Umbilical cord (tissue), 2 donors: ENCODE results near the gene WRNIP1. TPM values are rescaled to one million over a fixed set of nuclear protein-coding genes. Genes with fewer than 3 reads are reported as not detected.
"Not testable (repeated sequence)": the region's sequence is repeated elsewhere in the genome, so short reads cannot be mapped to it uniquely, and the experiment has no call there.

Experiments used
- DNase-seq: peaks from one replicate; pipeline ENCODE4 v3.0.0-alpha.2; 2015; ENCODE audit warnings: low spot score
- total RNA-seq: library from RNA; depleted of rRNA; stranded (reverse); fragments of >200 nt; gene quantifications from one replicate; pipeline ENCODE4 v1.2.3, GENCODE V29; 2014; ENCODE audit warnings: low replicate concordance; ENCODE audit not compliant: insufficient read depth

WRNIP1 gene
- total RNA-seq, 1 donor from 2014 or later = 33.7 TPM

DNA sequence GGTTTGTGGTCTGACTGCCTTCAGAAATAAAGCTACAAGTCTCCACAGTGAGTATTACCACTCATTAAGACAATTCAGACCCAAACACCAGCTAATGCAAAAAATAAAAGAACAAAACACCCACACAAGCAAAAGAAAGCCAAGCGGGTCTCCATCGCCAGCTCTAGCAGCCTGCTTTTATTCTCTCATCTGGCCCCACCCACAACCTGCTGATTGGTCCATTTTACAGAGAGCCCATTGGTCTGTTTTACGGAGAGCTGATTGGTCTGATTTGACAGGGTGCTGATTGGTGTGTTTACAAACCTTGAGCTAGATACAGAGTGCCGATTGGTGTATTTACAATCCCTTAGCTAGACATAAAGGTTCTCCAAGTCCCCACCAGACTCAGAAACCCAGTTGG lies 2.3 kb upstream of the WRNIP1 start:
- DNase-seq = not testable (repeated sequence)

GRCh38 chr6:2763345-2763841 lies 1.8 kb upstream of the WRNIP1 start:
- DNase-seq = no peak

DNA sequence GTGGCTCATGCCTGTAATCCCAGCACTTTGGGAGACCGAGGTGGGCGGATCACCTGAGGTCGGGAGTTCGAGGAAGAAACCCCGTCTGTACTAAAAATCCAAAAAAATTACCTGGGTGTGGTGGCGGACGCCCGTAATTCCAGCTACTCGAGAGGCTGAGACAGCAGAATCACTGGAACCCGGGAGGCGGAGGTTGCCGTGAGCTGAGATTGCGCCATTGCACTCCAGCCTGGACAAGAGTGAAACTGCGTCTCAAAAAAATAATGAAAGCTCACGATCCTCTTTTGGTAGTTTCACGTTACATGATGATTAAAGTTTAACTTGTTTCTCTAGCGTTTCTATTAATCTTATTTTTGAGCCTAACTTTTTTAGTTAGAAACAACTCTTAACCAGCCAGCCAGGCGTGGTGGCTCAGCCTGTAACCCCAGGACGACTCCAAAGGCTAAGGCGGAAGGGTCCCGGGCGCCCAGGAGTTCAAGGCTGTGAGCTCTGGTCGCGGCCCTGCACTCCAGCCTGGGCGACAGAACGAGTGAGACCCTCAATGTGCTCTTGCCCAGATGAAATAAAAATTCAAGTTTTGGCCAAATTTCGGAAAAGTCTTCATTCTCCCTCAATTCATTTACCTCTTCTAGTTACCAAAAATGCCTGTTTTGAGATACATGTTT lies 1.2 kb upstream of the WRNIP1 start:
- DNase-seq = no peak

DNA sequence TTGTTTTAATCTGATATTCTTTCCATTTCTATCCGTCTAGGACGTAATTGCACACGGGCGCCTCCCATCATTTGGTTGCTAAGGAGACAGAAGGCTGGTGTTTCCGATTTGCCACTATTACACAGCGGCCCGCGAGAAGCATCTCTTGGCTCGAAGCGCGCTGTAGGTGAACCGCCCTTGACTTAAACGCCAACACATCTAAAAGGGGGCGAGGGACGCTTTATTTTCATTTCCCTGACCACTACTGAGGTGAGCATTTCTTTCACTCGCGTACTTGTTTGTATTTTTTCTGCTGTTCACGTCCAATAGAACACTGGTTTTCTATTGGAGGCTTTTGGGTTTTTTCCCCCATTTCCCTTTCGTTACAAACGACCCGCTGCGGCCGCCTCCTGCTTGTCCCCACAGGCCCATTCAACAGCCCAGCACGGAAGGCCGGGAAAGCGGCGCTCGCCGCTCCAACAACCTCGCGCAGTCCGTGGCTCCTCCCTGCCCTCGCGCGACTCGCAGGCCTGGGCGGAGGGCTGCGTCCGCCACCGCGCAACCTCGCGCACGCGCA lies 505 bp upstream of the WRNIP1 start:
- peak; percentile 82 for DNase-seq

DNA sequence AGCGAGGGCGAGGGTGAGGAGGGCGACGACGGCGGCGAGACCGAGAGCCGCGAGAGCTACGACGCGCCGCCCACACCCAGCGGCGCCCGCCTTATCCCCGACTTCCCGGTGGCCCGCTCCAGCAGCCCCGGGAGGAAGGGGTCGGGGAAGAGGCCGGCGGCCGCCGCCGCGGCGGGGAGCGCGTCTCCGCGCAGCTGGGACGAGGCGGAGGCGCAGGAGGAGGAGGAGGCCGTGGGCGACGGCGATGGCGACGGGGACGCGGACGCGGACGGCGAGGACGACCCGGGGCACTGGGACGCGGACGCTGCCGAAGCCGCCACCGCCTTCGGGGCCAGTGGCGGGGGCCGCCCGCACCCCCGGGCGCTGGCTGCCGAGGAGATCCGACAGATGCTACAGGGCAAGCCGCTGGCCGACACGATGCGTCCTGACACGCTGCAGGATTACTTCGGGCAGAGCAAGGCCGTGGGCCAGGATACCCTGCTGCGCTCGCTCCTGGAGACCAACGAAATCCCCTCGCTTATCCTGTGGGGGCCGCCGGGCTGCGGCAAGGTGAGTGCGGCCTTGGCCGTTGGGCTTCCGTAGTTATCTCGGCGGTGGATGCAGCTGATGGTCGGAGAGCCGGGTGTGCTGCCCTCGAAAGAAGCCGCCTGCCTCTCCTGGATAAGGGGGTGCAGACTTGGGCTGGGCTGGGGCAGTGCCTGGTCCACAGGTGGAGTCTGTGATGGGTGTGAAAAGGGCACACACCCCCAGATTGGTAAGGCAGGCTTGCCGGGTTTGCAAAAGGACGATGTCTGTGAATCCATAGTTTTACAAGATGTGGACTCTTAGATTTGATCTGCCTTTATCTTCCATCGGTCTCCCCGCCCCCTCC lies 938 bp downstream of the WRNIP1 start:
- peak; percentile 54 for DNase-seq

DNA sequence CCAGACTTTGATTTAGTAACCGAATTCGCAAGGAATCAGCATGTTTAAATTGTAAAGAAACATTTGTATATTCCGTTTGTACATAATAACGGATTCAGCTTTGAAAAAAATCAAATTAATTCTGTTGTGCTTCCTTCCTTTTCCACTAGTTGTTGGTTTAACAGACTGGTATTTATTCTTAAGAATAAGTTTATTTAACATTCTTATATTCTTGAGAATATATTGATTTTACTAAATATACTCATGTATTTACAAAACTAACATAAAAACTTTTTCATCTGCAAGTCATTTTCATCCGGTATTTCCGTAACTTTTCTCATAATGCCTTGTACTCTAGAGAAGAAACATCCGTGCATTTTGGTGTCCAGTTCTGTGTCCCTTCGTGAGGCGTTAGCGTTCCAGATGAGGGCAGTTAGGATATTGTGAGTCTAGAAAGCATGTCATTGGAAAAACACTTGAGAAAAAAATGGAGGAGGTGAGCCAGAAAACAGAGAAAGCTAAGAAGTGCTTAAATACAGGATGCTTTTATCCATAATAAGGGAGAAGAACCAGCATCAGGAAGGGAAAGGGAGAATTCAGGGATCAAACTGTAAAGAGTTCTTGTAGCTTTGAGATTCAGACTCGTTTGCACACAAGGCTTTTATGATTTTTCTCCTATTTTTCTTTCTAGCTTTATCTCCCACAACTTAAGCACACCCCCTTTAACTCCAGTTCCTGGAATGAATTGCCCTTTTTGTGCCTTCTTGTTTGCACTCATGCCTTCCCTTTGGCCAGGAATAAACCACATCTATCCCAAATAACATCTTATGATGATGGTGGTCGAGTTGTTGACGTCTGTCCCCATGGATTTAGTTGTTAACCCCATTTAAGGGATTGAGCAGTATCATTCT lies 1.8 kb downstream of the WRNIP1 start:
- peak; percentile 38 for DNase-seq

DNA sequence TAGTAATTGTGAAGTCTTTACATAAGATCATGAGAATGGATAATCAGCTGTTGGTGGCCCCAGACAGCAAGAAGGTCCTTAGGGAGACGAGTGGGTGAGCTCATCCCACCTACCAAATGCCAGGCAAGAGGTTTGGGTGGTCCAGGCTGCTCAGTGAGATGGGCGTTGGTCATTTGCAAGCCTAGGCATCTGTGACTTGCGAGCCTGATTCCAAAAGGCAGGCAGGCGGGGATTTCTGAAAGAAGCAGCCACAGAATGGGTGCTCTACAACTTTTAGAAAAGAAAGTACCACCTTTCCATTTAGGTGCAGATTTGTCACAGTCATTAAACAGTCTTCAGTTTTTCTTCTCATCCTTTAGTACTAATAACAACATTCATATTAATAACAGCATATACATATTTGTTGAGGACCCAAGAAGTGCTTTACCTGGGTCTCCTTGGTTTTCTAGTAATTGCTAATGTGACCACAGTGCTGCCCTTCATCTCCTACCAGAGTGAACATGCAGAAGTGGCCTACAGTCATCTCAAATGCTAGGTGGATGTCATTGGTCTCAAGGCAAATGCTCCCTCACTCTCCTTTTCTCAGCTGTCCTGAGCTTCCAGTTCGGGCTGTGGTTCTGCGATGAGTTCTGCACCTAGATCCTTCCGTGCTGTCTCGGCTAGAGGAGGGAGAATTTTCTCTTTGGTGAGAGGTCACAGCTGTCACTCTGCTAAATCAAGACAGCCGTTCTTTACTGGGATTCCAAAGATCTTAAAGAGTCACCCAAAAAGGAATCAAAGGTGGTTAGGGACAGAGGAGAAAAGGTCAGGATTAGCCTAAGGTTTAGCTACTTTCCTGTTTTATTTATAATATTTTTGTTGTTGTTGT lies 2.7 kb downstream of the WRNIP1 start:
- no peak for DNase-seq

DNA sequence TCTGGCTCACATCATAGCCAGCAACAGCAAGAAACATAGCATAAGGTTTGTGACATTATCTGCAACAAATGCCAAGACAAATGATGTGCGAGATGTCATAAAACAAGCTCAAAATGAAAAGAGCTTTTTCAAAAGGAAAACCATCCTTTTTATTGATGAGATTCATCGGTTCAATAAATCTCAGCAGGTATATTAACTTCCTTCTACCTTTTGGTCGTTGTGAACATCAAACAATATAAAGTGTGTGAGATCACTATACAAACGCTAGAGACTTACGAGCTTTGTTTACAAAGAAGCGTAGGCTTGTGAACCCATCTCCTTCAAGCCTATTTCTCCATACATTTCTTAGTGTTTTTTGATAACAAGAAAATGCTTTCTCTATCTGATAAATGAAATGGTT lies 3.5 kb downstream of the WRNIP1 start:
- DNase-seq = no peak

DNA sequence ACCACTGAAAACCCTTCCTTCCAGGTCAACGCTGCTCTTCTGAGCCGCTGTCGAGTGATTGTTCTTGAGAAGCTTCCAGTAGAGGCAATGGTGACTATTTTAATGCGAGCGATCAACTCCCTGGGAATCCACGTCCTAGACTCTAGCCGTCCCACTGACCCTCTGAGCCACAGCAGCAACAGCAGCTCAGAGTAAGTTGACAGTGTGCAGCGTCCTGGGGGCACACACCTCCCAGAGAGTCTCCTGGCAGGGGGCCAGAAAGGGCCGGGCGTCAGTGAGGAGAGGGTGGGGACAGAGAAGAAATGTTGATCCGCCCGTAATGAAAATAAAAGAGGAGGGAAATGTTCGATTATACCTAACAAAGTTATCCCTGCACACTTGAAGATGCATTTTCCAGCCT lies 5.0 kb downstream of the WRNIP1 start:
- no peak for DNase-seq

DNA sequence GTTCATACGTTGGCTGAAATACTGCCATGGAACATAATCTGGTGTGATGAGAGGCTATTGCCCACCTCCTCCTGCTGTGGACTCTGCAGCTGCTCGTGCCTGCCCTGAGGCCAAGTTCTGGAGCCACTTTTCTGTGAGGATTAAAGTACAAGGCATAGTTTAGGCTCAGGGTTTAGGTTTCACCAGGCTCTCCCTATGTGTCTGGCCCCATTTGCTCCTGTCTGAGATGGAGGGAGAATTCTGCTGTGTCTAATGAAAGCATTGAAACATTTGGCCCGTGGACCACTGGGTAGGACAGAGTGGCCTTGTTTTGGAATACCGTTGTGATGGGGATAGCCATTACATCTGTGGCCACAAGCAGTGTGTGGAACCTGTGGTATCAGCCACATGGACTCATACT lies 5.9 kb downstream of the WRNIP1 start:
- no peak for DNase-seq

GRCh38 chr6:2772840-2773239 lies 7.6 kb downstream of the WRNIP1 start:
- no peak for DNase-seq

DNA sequence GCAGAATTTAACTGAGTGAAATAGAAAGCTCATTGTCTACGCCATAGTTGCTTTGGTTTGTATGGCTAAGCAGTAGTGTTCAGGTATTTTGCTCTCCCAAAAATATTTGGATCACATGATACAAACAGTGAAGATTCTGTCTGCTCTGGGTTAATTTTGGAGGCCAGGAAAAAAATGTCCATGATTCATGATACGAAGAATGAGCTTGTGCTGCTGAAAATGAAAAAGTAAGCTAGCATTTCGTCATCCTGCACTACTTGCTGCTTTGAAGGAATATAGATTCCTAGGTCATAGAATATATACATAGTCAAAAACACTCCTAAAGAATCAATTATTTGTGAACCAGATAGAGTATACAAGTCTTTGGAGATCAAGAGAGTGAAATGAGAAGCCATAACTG lies 8.3 kb downstream of the WRNIP1 start:
- no peak for DNase-seq

DNA sequence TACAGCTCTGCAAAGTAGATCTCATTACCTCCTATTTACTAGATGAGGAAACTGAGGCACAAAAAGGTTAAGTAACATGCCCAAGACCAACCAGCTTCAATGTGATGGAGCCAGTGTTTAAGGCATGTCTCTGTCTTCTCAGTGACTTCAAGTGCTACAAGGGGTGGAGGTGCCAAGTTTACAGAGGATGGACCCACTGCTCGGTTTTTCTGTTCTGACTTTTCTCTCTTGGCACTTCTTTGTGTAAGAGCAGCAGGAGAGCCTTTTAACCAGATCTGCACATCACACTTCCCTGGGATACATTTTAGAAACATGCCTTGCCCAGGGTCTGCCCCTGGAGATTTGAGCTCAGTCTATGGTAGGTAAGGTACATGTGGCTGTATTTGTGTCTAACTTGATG lies 9.8 kb downstream of the WRNIP1 start:
- no peak for DNase-seq

GRCh38 chr6:2777249-2777648 lies 12.1 kb downstream of the WRNIP1 start:
- DNase-seq = no peak

DNA sequence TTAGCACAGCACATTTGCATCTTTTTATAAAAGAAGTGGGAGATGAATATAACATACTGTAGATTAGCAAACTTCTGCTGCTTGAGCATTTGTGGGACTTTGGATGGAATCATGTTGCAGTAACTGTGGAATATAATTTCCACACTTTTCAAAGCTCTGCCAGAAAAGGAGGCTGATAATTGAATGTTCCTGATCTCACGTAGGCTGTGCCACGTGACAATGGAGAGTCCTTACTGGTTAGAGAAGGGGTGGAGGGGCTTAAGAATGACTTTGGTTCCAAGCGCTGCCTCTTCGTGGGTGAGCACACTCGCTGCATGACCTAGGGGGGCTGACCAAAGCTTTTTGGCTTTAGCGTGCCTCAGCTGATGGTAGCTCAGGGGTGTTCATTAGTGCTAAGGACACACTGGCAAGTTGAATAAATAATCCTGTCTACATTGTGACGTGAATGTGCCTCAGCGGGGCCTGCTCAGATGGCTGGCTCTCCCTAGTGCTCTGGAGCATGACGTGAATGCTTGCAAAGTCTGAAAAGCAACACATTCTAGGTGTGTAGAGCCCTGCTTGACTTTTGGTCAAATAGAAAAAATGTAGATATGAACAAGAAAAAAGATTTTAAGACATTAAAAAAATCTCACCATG lies 15.0 kb downstream of the WRNIP1 start:
- no peak for DNase-seq

- DNase-seq = no peak
Measured at GRCh38 chr6:2781685-2782355, 16.6 kb downstream of the WRNIP1 start.

DNA sequence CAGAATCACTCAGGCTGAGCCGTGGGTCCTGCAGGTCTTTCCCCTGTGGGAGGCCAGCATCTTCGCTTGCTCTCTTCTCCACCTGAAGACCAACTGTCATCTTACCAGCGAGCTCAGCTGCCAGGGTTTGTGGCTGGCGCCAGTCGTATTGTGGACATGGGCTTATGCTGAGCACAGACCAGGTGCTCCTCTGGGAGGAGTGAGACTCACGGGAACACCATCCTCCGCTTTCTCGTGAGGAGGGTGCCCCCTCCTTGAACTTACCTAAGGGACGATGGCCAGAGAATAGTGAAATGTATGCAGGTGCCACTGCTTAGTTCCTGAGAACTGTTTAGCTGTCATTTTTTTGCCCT lies 17.1 kb downstream of the WRNIP1 start:
- no peak for DNase-seq

DNA sequence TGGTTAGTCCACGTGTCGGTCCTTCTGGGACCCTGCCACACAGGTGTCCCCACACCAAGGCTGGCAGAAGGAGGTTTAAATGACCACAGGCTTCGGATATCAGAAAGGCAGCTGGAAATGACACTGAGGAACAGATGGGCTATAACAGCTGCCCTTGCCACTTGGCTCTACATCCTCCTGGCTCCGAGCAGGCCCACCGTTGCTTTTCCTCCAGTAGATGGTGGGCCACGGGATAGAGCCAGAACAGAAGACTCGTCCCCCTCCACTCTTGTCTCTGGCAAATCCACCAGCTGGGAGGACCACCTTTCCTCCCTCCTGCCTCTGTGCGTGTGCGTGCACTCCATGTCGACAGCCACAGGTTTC lies 17.6 kb downstream of the WRNIP1 start:
- no peak for DNase-seq

GRCh38 chr6:2783188-2783963 lies 18.2 kb downstream of the WRNIP1 start:
- DNase-seq = no peak
